Measurements from ENCODE around the gene SMAD3.

Gene SMAD3

DNA sequence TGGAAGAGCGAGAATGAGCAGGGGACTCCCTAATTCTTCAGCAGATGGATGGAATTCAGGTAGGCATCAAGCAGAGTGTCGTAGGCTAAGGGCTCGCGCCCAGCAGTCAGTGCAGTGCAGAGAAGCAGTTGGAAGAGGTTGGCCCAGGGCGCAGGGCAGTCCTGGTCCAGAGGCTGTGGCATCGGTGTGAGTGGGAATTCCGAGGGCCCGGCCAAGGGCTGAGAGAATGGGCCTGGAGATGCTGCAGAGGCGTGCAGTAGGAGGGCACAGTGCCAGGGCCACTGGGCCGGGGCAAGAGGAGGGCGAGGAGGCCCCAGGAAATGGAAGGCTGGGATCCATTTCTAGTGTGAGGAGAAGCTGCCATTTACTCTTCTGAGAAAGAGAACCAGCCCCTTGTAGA is 114.6 kb downstream of the SMAD3 start:
- ChIA-PET POLR2A (no interaction called here), CTCF (interaction anchor here (3.8 kb wide), 1 partner anchor 234 kb away, joined by 15 read pairs; no protein-coding TSS in a partner anchor)

GRCh38 chr15:67180514-67181191 is 115.3 kb downstream of the SMAD3 start:
- Histone ChIP-seq H3K4me1 (ENCODE audit: control insufficient read depth, insufficient read depth, low read length) (0 out of 2 replicates have a peak, but pooled peaks cover 2% of the 10 kb centered on the region), H3K36me3 (ENCODE audit: control insufficient read depth in 2 of 2, insufficient read depth in 1 of 2, low read length in 2 of 2) (peaks cover 0 to 46% of the 10 kb centered on the region in 2 experiments; a peak in 2 of 3 replicates), H3K9me3 (ENCODE audit: control insufficient read depth, insufficient read depth, low read depth, low read length) (no peaks in the 10 kb centered on the region), H3K4me3 (ENCODE audit: low read depth, low read length) (no peak overlapping the region), H3K27ac (ENCODE audit: extremely low read depth, low read depth, low read length) (no peak overlapping the region)
- CTCF ChIA-PET: interaction anchor here (0.6 to 3.8 kb wide), 3 partner anchors 30 to 234 kb away, joined by 3 to 15 read pairs (median 3); no protein-coding TSS in a partner anchor
- POLR2A ChIA-PET: no interaction called here
- TF ChIP-seq ZNF16 (tag by site-specific recombination; IDR thresholded peaks at IDR 0.05; ENCODE audit: low read depth) (no peak), ZNF600 (tag by site-specific recombination; IDR thresholded peaks at IDR 0.05) (no peak), ZBTB20 (tag by site-specific recombination; IDR thresholded peaks at IDR 0.05) (no peak), ZNF324 (tag by site-specific recombination; IDR thresholded peaks at IDR 0.05) (no peak), ZNF394 (tag by site-specific recombination; IDR thresholded peaks at IDR 0.05; ENCODE audit: borderline replicate concordance) (peak; percentile 95), ZNF670 (tag by site-specific recombination; IDR thresholded peaks at IDR 0.05; ENCODE audit: low read depth) (no peak), ZEB2 (tag by site-specific recombination; IDR thresholded peaks at IDR 0.05) (no peak), ZSCAN16 (tag by site-specific recombination; IDR thresholded peaks at IDR 0.05) (no peak), ZBTB6 (tag by site-specific recombination; IDR thresholded peaks at IDR 0.05) (no peak), ZNF76 (tag by site-specific recombination; IDR thresholded peaks at IDR 0.05; ENCODE audit: borderline replicate concordance, low read depth) (no peak), RBAK (tag by site-specific recombination; IDR thresholded peaks at IDR 0.05) (0 out of 2 replicates have a peak, but pooled peaks have one; percentile 51), EGR2 (tag by site-specific recombination; IDR thresholded peaks at IDR 0.05; ENCODE audit: low read depth) (no peak), ZBTB11 (tag by site-specific recombination; conservative IDR thresholded peaks at IDR 0.05; ENCODE audit: low read depth) (peak; percentile 71), ZNF544 (tag by site-specific recombination; IDR thresholded peaks at IDR 0.05) (no peak)
- TF ChIP-seq, protein P1, sequence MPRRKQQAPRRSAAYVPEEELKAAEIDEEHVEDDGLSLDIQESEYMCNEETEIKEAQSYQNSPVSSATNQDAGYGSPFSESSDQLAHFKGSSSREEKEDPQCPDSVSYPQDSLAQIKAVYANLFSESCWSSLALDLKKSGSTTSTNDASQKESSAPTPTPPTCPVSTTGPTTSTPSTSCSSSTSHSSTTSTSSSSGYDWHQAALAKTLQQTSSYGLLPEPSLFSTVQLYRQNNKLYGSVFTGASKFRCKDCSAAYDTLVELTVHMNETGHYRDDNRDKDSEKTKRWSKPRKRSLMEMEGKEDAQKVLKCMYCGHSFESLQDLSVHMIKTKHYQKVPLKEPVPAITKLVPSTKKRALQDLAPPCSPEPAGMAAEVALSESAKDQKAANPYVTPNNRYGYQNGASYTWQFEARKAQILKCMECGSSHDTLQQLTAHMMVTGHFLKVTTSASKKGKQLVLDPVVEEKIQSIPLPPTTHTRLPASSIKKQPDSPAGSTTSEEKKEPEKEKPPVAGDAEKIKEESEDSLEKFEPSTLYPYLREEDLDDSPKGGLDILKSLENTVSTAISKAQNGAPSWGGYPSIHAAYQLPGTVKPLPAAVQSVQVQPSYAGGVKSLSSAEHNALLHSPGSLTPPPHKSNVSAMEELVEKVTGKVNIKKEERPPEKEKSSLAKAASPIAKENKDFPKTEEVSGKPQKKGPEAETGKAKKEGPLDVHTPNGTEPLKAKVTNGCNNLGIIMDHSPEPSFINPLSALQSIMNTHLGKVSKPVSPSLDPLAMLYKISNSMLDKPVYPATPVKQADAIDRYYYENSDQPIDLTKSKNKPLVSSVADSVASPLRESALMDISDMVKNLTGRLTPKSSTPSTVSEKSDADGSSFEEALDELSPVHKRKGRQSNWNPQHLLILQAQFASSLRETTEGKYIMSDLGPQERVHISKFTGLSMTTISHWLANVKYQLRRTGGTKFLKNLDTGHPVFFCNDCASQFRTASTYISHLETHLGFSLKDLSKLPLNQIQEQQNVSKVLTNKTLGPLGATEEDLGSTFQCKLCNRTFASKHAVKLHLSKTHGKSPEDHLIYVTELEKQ (tag by site-specific recombination; IDR thresholded peaks at IDR 0.05; ENCODE audit: borderline replicate concordance): no peak

More for the DNA sequence above, 114.6 kb downstream of the SMAD3 start:
- Histone ChIP-seq H3K27ac (ENCODE audit: extremely low read depth, low read depth, low read length) (no peak overlapping the region), H3K4me1 (ENCODE audit: control insufficient read depth, insufficient read depth, low read length) (0 out of 2 replicates have a peak, but pooled peaks cover 2% of the 10 kb centered on the region), H3K36me3 (ENCODE audit: control insufficient read depth in 2 of 2, insufficient read depth in 1 of 2, low read length in 2 of 2) (peaks cover 0 to 47% of the 10 kb centered on the region in 2 experiments; a peak in 2 of 3 replicates), H3K9me3 (ENCODE audit: control insufficient read depth, insufficient read depth, low read depth, low read length) (no peaks in the 10 kb centered on the region), H3K4me3 (ENCODE audit: low read depth, low read length) (no peak overlapping the region)
- TF ChIP-seq ZNF26 (tag by site-specific recombination; IDR thresholded peaks at IDR 0.05) (no peak), SCRT2 (tag by site-specific recombination; IDR thresholded peaks at IDR 0.05) (no peak), ZSCAN16 (tag by site-specific recombination; IDR thresholded peaks at IDR 0.05) (no peak), PBX3 (CRISPR knock-in tag; IDR thresholded peaks at IDR 0.05) (no peak), ZNF501 (tag by site-specific recombination; IDR thresholded peaks at IDR 0.05) (no peak), ZNF571 (tag by site-specific recombination; IDR thresholded peaks at IDR 0.05) (no peak), ZNF530 (tag by site-specific recombination; IDR thresholded peaks at IDR 0.05; ENCODE audit: low read depth) (no peak), ZNF132 (tag by site-specific recombination; IDR thresholded peaks at IDR 0.05; ENCODE audit: borderline replicate concordance) (no peak), GLI2 (tag by site-specific recombination; IDR thresholded peaks at IDR 0.05; ENCODE audit: borderline replicate concordance, low read depth) (no peak), KLF8 (tag by site-specific recombination; IDR thresholded peaks at IDR 0.05) (no peak), ZNF416 (tag by site-specific recombination; IDR thresholded peaks at IDR 0.05) (no peak), GLIS1 (tag by site-specific recombination; IDR thresholded peaks at IDR 0.05) (no peak)
